HG03064 (cell line): Measurements from ENCODE around the gene PRDM16.

Experiments
- ATAC-seq: cut with Tn5 transposase; IDR thresholded peaks from one replicate; pipeline ENCODE4 v1.9.1; 2021; ENCODE audit warnings: low read depth; ENCODE audit not compliant: unreplicated experiment

Gene PRDM16

GRCh38 chr1:3463408-3463863 is 394.4 kb downstream of the PRDM16 start:
- ATAC-seq: no peak

GRCh38 chr1:3463891-3464648 is 395.1 kb downstream of the PRDM16 start:
- no peak for ATAC-seq

- no peak for ATAC-seq
Measured at GRCh38 chr1:3464649-3465025, 395.6 kb downstream of the PRDM16 start.

GRCh38 chr1:3465091-3465934 is 396.3 kb downstream of the PRDM16 start:
- ATAC-seq: no peak

GRCh38 chr1:3465935-3466321 is 396.9 kb downstream of the PRDM16 start:
- no peak for ATAC-seq

- no peak for ATAC-seq
Measured at GRCh38 chr1:3466366-3467075, 397.5 kb downstream of the PRDM16 start.

GRCh38 chr1:3467096-3468036 is 398.4 kb downstream of the PRDM16 start:
- ATAC-seq: no peak

GRCh38 chr1:3468236-3469103 is 399.5 kb downstream of the PRDM16 start:
- no peak for ATAC-seq

- ATAC-seq: no peak
Measured at GRCh38 chr1:3469104-3469848, 400.3 kb downstream of the PRDM16 start.

GRCh38 chr1:3469849-3470649 is 401.0 kb downstream of the PRDM16 start:
- no peak for ATAC-seq

- ATAC-seq: no peak
Measured at GRCh38 chr1:3470650-3471355, 401.8 kb downstream of the PRDM16 start.

- ATAC-seq: no peak
Measured at GRCh38 chr1:3471356-3472087, 402.5 kb downstream of the PRDM16 start.

GRCh38 chr1:3472088-3472850 is 403.3 kb downstream of the PRDM16 start:
- ATAC-seq: no peak

- ATAC-seq: no peak
Measured at GRCh38 chr1:3472906-3473305, 403.9 kb downstream of the PRDM16 start.

- no peak for ATAC-seq
Measured at GRCh38 chr1:3473381-3473844, 404.4 kb downstream of the PRDM16 start.

GRCh38 chr1:3474016-3474415 is 405.0 kb downstream of the PRDM16 start:
- ATAC-seq: no peak
